A673 (cell line): ENCODE data around the gene TBX1. TPM values are rescaled to one million over a fixed set of nuclear protein-coding genes. Genes with fewer than 3 reads are reported as not detected.
A peak's percentile ranks its signal among the peaks of the same experiment; 100 is the strongest.

Source experiments
- BruUV-seq: library from RNA; stranded (reverse); fragments of 400-500 nt; replicated peaks from 2 replicates; lab custom pipeline; 2021; lab: Mats Ljungman, UMichigan
- CTCF ChIA-PET: fragments of 300-600 bp; sonication (Branson Sonifier 250); formaldehyde crosslinking; loops from one replicate; lab custom pipeline; 2022; ENCODE audit warnings: antibody characterized with exemption; lab: Charles Lee
- POLR2A ChIA-PET: fragments of 300-600 bp; sonication (Branson Sonifier 250); formaldehyde crosslinking; loops from one replicate; lab custom pipeline; 2022; ENCODE audit warnings: antibody characterized with exemption; ENCODE audit not compliant: low non-redundant PET; lab: Charles Lee
- DNase-seq: peaks from one replicate; pipeline ENCODE4 v3.0.0-alpha.2; 2015; ENCODE audit warnings: low spot score
- H3K27ac ChIP-seq: fragments of 200-600 bp; sonication (generic); 2 replicates; pipeline ENCODE4 v1.5.1; 2016; ENCODE audit warnings: mixed run types, low read depth, mild to moderate bottlenecking, mixed read lengths, antibody characterized with exemption, low read length; ENCODE audit not compliant: poor library complexity, severe bottlenecking
- H3K27me3 ChIP-seq: fragments of 200-600 bp; sonication (generic); replicated peaks from 2 replicates; pipeline ENCODE4 v1.6.1; 2017; ENCODE audit warnings: mixed run types, low read depth, mild to moderate bottlenecking, mixed read lengths, antibody characterized with exemption, low read length; ENCODE audit not compliant: insufficient read depth, poor library complexity
- H3K36me3 ChIP-seq: fragments of 200-600 bp; sonication (generic); 2 replicates; pipeline ENCODE4 v1.6.1; 2016; ENCODE audit warnings: mixed run types, mild to moderate bottlenecking, mixed read lengths, antibody characterized with exemption, low read length; ENCODE audit not compliant: insufficient read depth, poor library complexity, severe bottlenecking
- H3K4me1 ChIP-seq: fragments of 200-600 bp; sonication (generic); 2 replicates; pipeline ENCODE4 v1.6.1; 2017; ENCODE audit warnings: mixed run types, mild to moderate bottlenecking, mixed read lengths, antibody characterized with exemption, low read length; ENCODE audit not compliant: insufficient read depth, poor library complexity, severe bottlenecking
- H3K4me3 ChIP-seq: fragments of 200-600 bp; sonication (generic); 2 replicates; pipeline ENCODE4 v1.5.1; 2016; ENCODE audit warnings: low read depth, mixed run types, mild to moderate bottlenecking, mixed read lengths, low read length; ENCODE audit not compliant: poor library complexity, severe bottlenecking
- H3K9me3 ChIP-seq: fragments of 200-600 bp; sonication (generic); 2 replicates; pipeline ENCODE4 v1.6.1; 2016; ENCODE audit warnings: mixed run types, low read depth, mild to moderate bottlenecking, mixed read lengths, antibody characterized with exemption, low read length; ENCODE audit not compliant: poor library complexity, severe bottlenecking
- EZH2 ChIP-seq: fragments of 200-600 bp; sonication (generic); IDR thresholded peaks from 2 replicates; pipeline ENCODE4 v1.6.1; 2017; ENCODE audit warnings: borderline replicate concordance, low read depth, mild to moderate bottlenecking, mixed read lengths, antibody characterized with exemption, low read length; ENCODE audit not compliant: poor library complexity, severe bottlenecking
- intact Hi-C: fragments of 100-400 bp; cut with micrococcal nuclease; formaldehyde crosslinking; loops from one replicate; pipeline ENCODE4 v1.10.0; 2022; ENCODE audit not compliant: unreplicated experiment
- total RNA-seq: library from RNA; stranded (reverse); gene quantifications from 2 replicates; pipeline ENCODE4 v1.2.3, GENCODE V29; 2021
- TF ChIP-seq, protein P1 (sequence below): fragments of 300-800, 200-600 bp; sonication (generic); conservative IDR thresholded peaks from 2 replicates; pipeline ENCODE4 v1.5.1; 2017; ENCODE audit warnings: low read depth, mild to moderate bottlenecking, antibody characterized with exemption, low read length, moderate library complexity, mixed read lengths

The TBX1 gene
- total RNA-seq, 1 experiment from 2014 or later: 3.6 TPM

DNA sequence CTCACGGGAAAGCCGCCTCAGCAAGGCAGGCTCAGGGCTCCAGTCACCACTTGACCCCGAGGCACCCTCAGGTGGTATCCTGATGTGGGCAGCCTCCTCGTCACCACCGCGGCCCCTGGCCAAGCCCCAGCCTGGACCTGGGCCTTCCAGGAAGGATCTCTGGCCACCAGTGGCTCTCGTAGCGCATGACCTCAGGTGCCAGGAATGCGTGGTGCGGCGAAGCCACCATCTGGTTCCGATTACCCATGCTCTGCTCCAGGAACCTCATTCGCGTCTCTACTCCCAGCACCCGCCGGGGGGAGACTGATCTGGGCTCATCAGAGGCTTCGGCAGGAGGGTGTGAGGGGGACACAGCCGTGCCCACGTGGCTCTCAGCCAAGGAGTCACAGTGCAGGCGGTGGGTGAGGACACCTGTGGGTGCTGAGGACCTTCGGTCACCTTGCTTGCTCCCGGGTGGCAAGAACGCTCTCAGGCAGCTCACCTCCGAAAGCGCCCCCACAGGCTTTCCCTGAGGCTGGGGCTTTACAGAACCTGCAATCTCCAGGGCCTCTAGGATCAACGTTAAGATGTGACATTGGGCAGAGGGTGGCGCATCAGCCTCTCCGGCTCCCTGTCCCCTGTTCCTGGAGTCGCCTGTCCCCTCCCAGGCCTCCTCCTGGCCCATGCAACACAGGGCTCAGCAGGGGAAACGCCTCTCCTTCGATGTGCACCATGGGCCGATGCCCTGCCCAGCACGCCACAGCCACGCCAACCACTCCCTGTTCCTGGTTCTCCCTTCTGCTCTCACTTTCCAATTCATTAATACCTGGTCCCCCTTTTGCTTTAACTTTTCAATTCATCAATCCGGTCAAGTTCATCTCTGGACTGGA lies 39.0 kb downstream of the TBX1 start:
- TF ChIP-seq EZH2: no peak
- TF ChIP-seq, protein P1, sequence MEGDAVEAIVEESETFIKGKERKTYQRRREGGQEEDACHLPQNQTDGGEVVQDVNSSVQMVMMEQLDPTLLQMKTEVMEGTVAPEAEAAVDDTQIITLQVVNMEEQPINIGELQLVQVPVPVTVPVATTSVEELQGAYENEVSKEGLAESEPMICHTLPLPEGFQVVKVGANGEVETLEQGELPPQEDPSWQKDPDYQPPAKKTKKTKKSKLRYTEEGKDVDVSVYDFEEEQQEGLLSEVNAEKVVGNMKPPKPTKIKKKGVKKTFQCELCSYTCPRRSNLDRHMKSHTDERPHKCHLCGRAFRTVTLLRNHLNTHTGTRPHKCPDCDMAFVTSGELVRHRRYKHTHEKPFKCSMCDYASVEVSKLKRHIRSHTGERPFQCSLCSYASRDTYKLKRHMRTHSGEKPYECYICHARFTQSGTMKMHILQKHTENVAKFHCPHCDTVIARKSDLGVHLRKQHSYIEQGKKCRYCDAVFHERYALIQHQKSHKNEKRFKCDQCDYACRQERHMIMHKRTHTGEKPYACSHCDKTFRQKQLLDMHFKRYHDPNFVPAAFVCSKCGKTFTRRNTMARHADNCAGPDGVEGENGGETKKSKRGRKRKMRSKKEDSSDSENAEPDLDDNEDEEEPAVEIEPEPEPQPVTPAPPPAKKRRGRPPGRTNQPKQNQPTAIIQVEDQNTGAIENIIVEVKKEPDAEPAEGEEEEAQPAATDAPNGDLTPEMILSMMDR: 0 out of 2 replicates have a peak, but pooled peaks have one; percentile 17
- Histone ChIP-seq H3K27me3 (no peaks in the 10 kb centered on the region), H3K36me3 (no peaks in the 10 kb centered on the region), H3K4me3 (no peak overlapping the region), H3K9me3 (no peaks in the 10 kb centered on the region), H3K4me1 (peaks cover 9% of the 10 kb centered on the region), H3K27ac (peak overlapping the region; percentile 57)
- peak; percentile 79 for DNase-seq
- ChIA-PET CTCF (no interaction called here), POLR2A (no interaction called here)
- no TSS peak for BruUV-seq
- intact Hi-C loops: no loop called here

GRCh38 chr22:19800306-19800705 lies 39.7 kb downstream of the TBX1 start:
- BruUV-seq: no TSS peak
- intact Hi-C loops: no loop called here
- H3K27ac ChIP-seq: no peak overlapping the region
- ChIA-PET CTCF (no interaction called here), POLR2A (no interaction called here)
- DNase-seq: no peak
- no peaks in the 10 kb centered on the region for H3K36me3 ChIP-seq
- no peak overlapping the region for H3K4me3 ChIP-seq
- H3K9me3 ChIP-seq: no peaks in the 10 kb centered on the region
- no peak for TF ChIP-seq EZH2
- TF ChIP-seq, protein P1: no peak
- H3K27me3 ChIP-seq: no peaks in the 10 kb centered on the region
- peaks cover 9% of the 10 kb centered on the region for H3K4me1 ChIP-seq

- no peak overlapping the region for H3K4me3 ChIP-seq
- no peaks in the 10 kb centered on the region for H3K9me3 ChIP-seq
- H3K27me3 ChIP-seq: no peaks in the 10 kb centered on the region
- H3K27ac ChIP-seq: no peak overlapping the region
- BruUV-seq: no TSS peak
- TF ChIP-seq, protein P1: peak; percentile 25; the same call in 1 of the 2 replicates
- TF ChIP-seq EZH2: no peak
- intact Hi-C loops: no loop called here
- ChIA-PET CTCF (interaction anchor here (0.6 kb wide), 1 partner anchor 87 kb away, joined by 4 read pairs; no protein-coding TSS in a partner anchor), POLR2A (no interaction called here)
- no peaks in the 10 kb centered on the region for H3K36me3 ChIP-seq
- DNase-seq: no peak
- peaks cover 9% of the 10 kb centered on the region for H3K4me1 ChIP-seq
Observed at GRCh38 chr22:19800761-19801244, 40.2 kb downstream of the TBX1 start.
